GM21619 (cell line): ENCODE measurements around the gene HK3.
"Not testable (repeated sequence)": the region's sequence is repeated elsewhere in the genome, so short reads cannot be mapped to it uniquely, and the experiment has no call there.

Experiments used
- ATAC-seq: cut with Tn5 transposase; IDR thresholded peaks from one replicate; pipeline ENCODE4 v1.9.1; 2021; ENCODE audit not compliant: unreplicated experiment

HK3 gene

GRCh38 chr5:176884571-176884890 lies 14.6 kb downstream of the HK3 start:
- no peak for ATAC-seq

GRCh38 chr5:176883700-176884570 lies 15.2 kb downstream of the HK3 start:
- no peak for ATAC-seq

- ATAC-seq, result no peak
Observed at GRCh38 chr5:176882567-176882903, 16.6 kb downstream of the HK3 start.

- no peak for ATAC-seq
Observed at GRCh38 chr5:176881816-176882566, 17.2 kb downstream of the HK3 start.

- no peak for ATAC-seq
Observed at GRCh38 chr5:176881021-176881749, 18.0 kb downstream of the HK3 start.

- no peak for ATAC-seq
Observed at GRCh38 chr5:176880366-176881020, 18.7 kb downstream of the HK3 start.

GRCh38 chr5:176879663-176880361 lies 19.3 kb downstream of the HK3 start:
- ATAC-seq, result no peak

- no peak for ATAC-seq
Observed at GRCh38 chr5:176878906-176879662, 20.1 kb downstream of the HK3 start.

GRCh38 chr5:176878463-176878862 lies 20.7 kb downstream of the HK3 start:
- no peak for ATAC-seq

GRCh38 chr5:176877793-176878331 lies 21.3 kb downstream of the HK3 start:
- no peak for ATAC-seq

GRCh38 chr5:176876506-176877431 lies 22.4 kb downstream of the HK3 start:
- ATAC-seq, result no peak

GRCh38 chr5:176875783-176876505 lies 23.2 kb downstream of the HK3 start:
- ATAC-seq, result no peak

- ATAC-seq, result no peak
Observed at GRCh38 chr5:176875014-176875550, 24.1 kb downstream of the HK3 start.

- ATAC-seq, result no peak
Observed at GRCh38 chr5:176874198-176874780, 24.9 kb downstream of the HK3 start.

- ATAC-seq, result no peak
Observed at GRCh38 chr5:176873541-176874172, 25.5 kb downstream of the HK3 start.

GRCh38 chr5:176873011-176873410 lies 26.1 kb downstream of the HK3 start:
- ATAC-seq, result not testable (repeated sequence)

GRCh38 chr5:176872586-176872985 lies 26.6 kb downstream of the HK3 start:
- ATAC-seq, result not testable (repeated sequence)
